Measurements from ENCODE around the gene ANGPTL8.

The ANGPTL8 gene

GRCh38 chr19:11291415-11291814, 52.0 kb downstream of the ANGPTL8 start:
- DNase-seq (ENCODE audit: low spot score) = no peak
